A673 (cell line): Measurements from ENCODE around the gene MESP1. TPM values are rescaled to one million over a fixed set of nuclear protein-coding genes. Genes with fewer than 3 reads are reported as not detected.

ENCODE experiments used
- BruUV-seq: library from RNA; stranded (reverse); fragments of 400-500 nt; replicated peaks from 2 replicates; lab custom pipeline; 2021; lab: Mats Ljungman, UMichigan
- CTCF ChIA-PET: fragments of 300-600 bp; sonication (Branson Sonifier 250); formaldehyde crosslinking; loops from one replicate; lab custom pipeline; 2022; ENCODE audit warnings: antibody characterized with exemption; lab: Charles Lee
- POLR2A ChIA-PET: fragments of 300-600 bp; sonication (Branson Sonifier 250); formaldehyde crosslinking; loops from one replicate; lab custom pipeline; 2022; ENCODE audit warnings: antibody characterized with exemption; ENCODE audit not compliant: low non-redundant PET; lab: Charles Lee
- DNase-seq: peaks from one replicate; pipeline ENCODE4 v3.0.0-alpha.2; 2015; ENCODE audit warnings: low spot score
- H3K27ac ChIP-seq: fragments of 200-600 bp; sonication (generic); 2 replicates; pipeline ENCODE4 v1.5.1; 2016; ENCODE audit warnings: mixed run types, low read depth, mild to moderate bottlenecking, mixed read lengths, antibody characterized with exemption, low read length; ENCODE audit not compliant: poor library complexity, severe bottlenecking
- H3K27me3 ChIP-seq: fragments of 200-600 bp; sonication (generic); replicated peaks from 2 replicates; pipeline ENCODE4 v1.6.1; 2017; ENCODE audit warnings: mixed run types, low read depth, mild to moderate bottlenecking, mixed read lengths, antibody characterized with exemption, low read length; ENCODE audit not compliant: insufficient read depth, poor library complexity
- H3K36me3 ChIP-seq: fragments of 200-600 bp; sonication (generic); 2 replicates; pipeline ENCODE4 v1.6.1; 2016; ENCODE audit warnings: mixed run types, mild to moderate bottlenecking, mixed read lengths, antibody characterized with exemption, low read length; ENCODE audit not compliant: insufficient read depth, poor library complexity, severe bottlenecking
- H3K4me1 ChIP-seq: fragments of 200-600 bp; sonication (generic); 2 replicates; pipeline ENCODE4 v1.6.1; 2017; ENCODE audit warnings: mixed run types, mild to moderate bottlenecking, mixed read lengths, antibody characterized with exemption, low read length; ENCODE audit not compliant: insufficient read depth, poor library complexity, severe bottlenecking
- H3K4me3 ChIP-seq: fragments of 200-600 bp; sonication (generic); 2 replicates; pipeline ENCODE4 v1.5.1; 2016; ENCODE audit warnings: low read depth, mixed run types, mild to moderate bottlenecking, mixed read lengths, low read length; ENCODE audit not compliant: poor library complexity, severe bottlenecking
- H3K9me3 ChIP-seq: fragments of 200-600 bp; sonication (generic); 2 replicates; pipeline ENCODE4 v1.6.1; 2016; ENCODE audit warnings: mixed run types, low read depth, mild to moderate bottlenecking, mixed read lengths, antibody characterized with exemption, low read length; ENCODE audit not compliant: poor library complexity, severe bottlenecking
- CTCF ChIP-seq: fragments of 300-800, 200-600 bp; sonication (generic); conservative IDR thresholded peaks from 2 replicates; pipeline ENCODE4 v1.5.1; 2017; ENCODE audit warnings: low read depth, mild to moderate bottlenecking, antibody characterized with exemption, low read length, moderate library complexity, mixed read lengths
- EZH2 ChIP-seq: fragments of 200-600 bp; sonication (generic); IDR thresholded peaks from 2 replicates; pipeline ENCODE4 v1.6.1; 2017; ENCODE audit warnings: borderline replicate concordance, low read depth, mild to moderate bottlenecking, mixed read lengths, antibody characterized with exemption, low read length; ENCODE audit not compliant: poor library complexity, severe bottlenecking
- intact Hi-C: fragments of 100-400 bp; cut with micrococcal nuclease; formaldehyde crosslinking; loops from one replicate; pipeline ENCODE4 v1.10.0; 2022; ENCODE audit not compliant: unreplicated experiment
- total RNA-seq: library from RNA; stranded (reverse); gene quantifications from 2 replicates; pipeline ENCODE4 v1.2.3, GENCODE V29; 2021

Gene MESP1
- total RNA-seq, 1 experiment from 2014 or later, result 6.5 TPM

GRCh38 chr15:89731275-89731674 is 19.8 kb downstream of the MESP1 start:
- Histone ChIP-seq H3K27me3 (no peaks in the 10 kb centered on the region), H3K9me3 (no peaks in the 10 kb centered on the region), H3K36me3 (no peaks in the 10 kb centered on the region), H3K4me1 (peaks cover 10% of the 10 kb centered on the region), H3K27ac (no peak overlapping the region), H3K4me3 (no peak overlapping the region)
- no TSS peak for BruUV-seq
- TF ChIP-seq CTCF (no peak), EZH2 (no peak)
- ChIA-PET CTCF (no interaction called here), POLR2A (interaction anchor here (0.5 kb wide), 1 partner anchor 154 kb away, joined by 15 read pairs; no protein-coding TSS in a partner anchor)
- no peak for DNase-seq
- intact Hi-C loops, result no loop called here

DNA sequence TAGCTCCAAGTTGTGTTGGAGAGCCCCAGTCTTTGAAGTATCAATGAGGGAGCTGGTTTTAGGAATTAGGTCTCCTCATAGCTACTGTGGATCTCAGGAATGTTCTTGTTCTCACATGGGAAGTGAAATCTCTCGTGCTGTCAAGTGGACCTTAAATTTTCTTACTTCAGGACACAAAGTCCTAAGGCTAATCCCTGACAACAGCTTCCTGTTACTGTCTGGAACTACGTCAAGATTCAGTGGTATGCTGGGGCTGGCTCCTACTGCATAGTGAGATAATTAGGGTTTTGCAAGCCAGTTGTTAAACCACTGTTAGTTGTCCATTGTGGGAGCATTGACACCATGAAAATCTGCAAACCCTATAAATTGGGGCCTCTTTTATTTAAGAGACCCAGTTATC is 22.8 kb downstream of the MESP1 start:
- ChIA-PET CTCF (interaction anchor here (0.6 kb wide), 1 partner anchor 11 kb away, joined by 3 read pairs; no protein-coding TSS in a partner anchor), POLR2A (no interaction called here)
- Histone ChIP-seq H3K36me3 (no peaks in the 10 kb centered on the region), H3K9me3 (no peaks in the 10 kb centered on the region), H3K4me1 (peaks cover 10% of the 10 kb centered on the region), H3K4me3 (no peak overlapping the region), H3K27ac (no peak overlapping the region), H3K27me3 (no peaks in the 10 kb centered on the region)
- BruUV-seq, result no TSS peak
- no peak for TF ChIP-seq CTCF
- no peak for TF ChIP-seq EZH2
- peak; percentile 66 for DNase-seq
- intact Hi-C loops, result no loop called here

DNA sequence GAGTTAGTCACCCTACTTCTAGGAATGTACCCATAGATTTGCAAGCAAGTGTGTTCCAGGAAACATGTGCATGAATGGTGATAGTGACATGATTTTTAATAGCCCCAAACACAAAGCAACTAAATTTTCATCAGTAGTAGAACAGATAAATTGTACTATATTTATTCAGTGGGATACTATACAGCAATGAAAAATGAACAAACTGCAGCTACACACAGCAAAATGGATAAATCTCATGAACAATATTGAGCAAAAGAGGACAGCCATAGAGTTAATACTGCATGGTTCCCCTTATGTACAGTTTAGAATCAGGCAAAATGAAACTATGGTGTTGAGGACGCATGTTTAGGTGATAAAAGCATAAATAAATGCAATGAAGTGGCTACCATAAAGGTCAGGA is 26.0 kb downstream of the MESP1 start:
- CTCF ChIA-PET, result no interaction called here
- BruUV-seq, result no TSS peak
- TF ChIP-seq CTCF, result no peak
- TF ChIP-seq EZH2, result no peak

More for the DNA sequence above, 26.0 kb downstream of the MESP1 start:
- Histone ChIP-seq H3K27me3 (no peaks in the 10 kb centered on the region), H3K36me3 (no peaks in the 10 kb centered on the region), H3K4me1 (peaks cover 10% of the 10 kb centered on the region), H3K9me3 (no peaks in the 10 kb centered on the region), H3K4me3 (no peak overlapping the region), H3K27ac (no peak overlapping the region)
- intact Hi-C loops, result no loop called here
- POLR2A ChIA-PET, result interaction anchor here (0.6 kb wide), 1 partner anchor 991 kb away, joined by 3 read pairs; no protein-coding TSS in a partner anchor
- DNase-seq, result no peak
